NCI-H2171 (cell line): ENCODE results near the gene MANEAL.

ENCODE experiments used
- DNase-seq: peaks from one replicate; lab custom pipeline; 2025; lab: John Stamatoyannopoulos, UW

MANEAL gene

GRCh38 chr1:37782491-37782890, 11.2 kb upstream of the MANEAL start:
- DNase-seq = no peak

- no peak for DNase-seq
Observed at GRCh38 chr1:37792943-37793686, 532 bp upstream of the MANEAL start.

- no peak for DNase-seq
Observed at GRCh38 chr1:37794372-37795339, 1.0 kb downstream of the MANEAL start.

- DNase-seq = no peak
Observed at GRCh38 chr1:37795340-37796125, 1.9 kb downstream of the MANEAL start.

GRCh38 chr1:37797750-37798345, 4.2 kb downstream of the MANEAL start:
- DNase-seq = no peak

GRCh38 chr1:37802439-37802838, 8.8 kb downstream of the MANEAL start:
- no peak for DNase-seq

GRCh38 chr1:37807220-37807554, 13.5 kb downstream of the MANEAL start:
- DNase-seq = no peak

GRCh38 chr1:37807555-37808368, 14.1 kb downstream of the MANEAL start, which contains the start of the genes C1orf122 and YRDC:
TSS of gene C1orf122 (plus strand) at chr1:37807790. CDS start at chr1:37808405, 615 bp downstream.
TSS of gene YRDC (minus strand) at chr1:37808208. CDS start at chr1:37808180, 28 bp downstream.
- peak; percentile 94 for DNase-seq

GRCh38 chr1:37808369-37809319, 15.0 kb downstream of the MANEAL start:
- no peak for DNase-seq

GRCh38 chr1:37809942-37810341, 16.3 kb downstream of the MANEAL start:
- no peak for DNase-seq

- peak; percentile 55 for DNase-seq
Observed at GRCh38 chr1:37811027-37811655, 17.5 kb downstream of the MANEAL start.

- DNase-seq = no peak
Observed at GRCh38 chr1:37813529-37814145, 20.0 kb downstream of the MANEAL start.

GRCh38 chr1:37814252-37814651, 20.6 kb downstream of the MANEAL start:
- DNase-seq = no peak

- no peak for DNase-seq
Observed at GRCh38 chr1:37817481-37817880, 23.8 kb downstream of the MANEAL start.

GRCh38 chr1:37821481-37821880, 27.8 kb downstream of the MANEAL start:
- DNase-seq = no peak

GRCh38 chr1:37822906-37823815, 29.5 kb downstream of the MANEAL start:
- DNase-seq = no peak

- no peak for DNase-seq
Observed at GRCh38 chr1:37824001-37824400, 30.4 kb downstream of the MANEAL start.

- no peak for DNase-seq
Observed at GRCh38 chr1:37825506-37825905, 31.9 kb downstream of the MANEAL start.
